Vagina (tissue), 2 donors: ENCODE results near the gene CITED4. TPM values are rescaled to one million over a fixed set of nuclear protein-coding genes. Genes with fewer than 3 reads are reported as not detected.

Experiments used
- DNase-seq, 2 donors: peaks; one replicate each; pipeline ENCODE4 v3.0.0-alpha.2; 2017; ENCODE audit errors: extremely low spot score in 2 of 2
- H3K27ac ChIP-seq: fragments of 200-600 bp; sonication (generic); one replicate; pipeline ENCODE4 v1.5.1; 2019
- H3K27me3 ChIP-seq: fragments of 200-600 bp; sonication (generic); one replicate; pipeline ENCODE4 v1.5.1; 2019
- H3K36me3 ChIP-seq, 2 donors: fragments of 200-600 bp; sonication (generic); one replicate each; pipeline ENCODE4 v1.5.1; 2017 to 2019
- H3K4me1 ChIP-seq: fragments of 200-600 bp; sonication (generic); one replicate; pipeline ENCODE4 v1.5.1; 2019
- H3K4me3 ChIP-seq, 2 donors: fragments of 200-600 bp; sonication (generic); 1 replicate in 1 of 2; 2 replicates in 1 of 2; pipeline ENCODE4 v1.5.1; 2016 to 2019
- H3K9me3 ChIP-seq: fragments of 200-600 bp; sonication (generic); one replicate; pipeline ENCODE4 v1.5.1; 2019
- CTCF ChIP-seq, 3 experiments: fragments of 450-650 bp in 2 of 3; fragments of 200-600 bp in 1 of 3; sonication (generic) in 1 of 3; IDR thresholded peaks; one replicate each; pipeline ENCODE4 v1.5.1; 2017 to 2019; ENCODE audit warnings: antibody characterized with exemption in 3 of 3, mild to moderate bottlenecking in 2 of 3, moderate library complexity in 2 of 3
- POLR2A ChIP-seq, 2 donors: fragments of 450-650 bp; IDR thresholded peaks; one replicate each; pipeline ENCODE4 v1.6.1; 2017; ENCODE audit warnings: antibody characterized with exemption in 2 of 2, mild to moderate bottlenecking in 2 of 2, moderate library complexity in 2 of 2
- POLR2AphosphoS5 ChIP-seq, 2 donors: sonication (generic); formaldehyde crosslinking; IDR thresholded peaks; one replicate each; pipeline ENCODE4 v1.9.0; 2017; ENCODE audit warnings: antibody characterized with exemption in 2 of 2, mild to moderate bottlenecking in 2 of 2, low read depth in 1 of 2; ENCODE audit not compliant: insufficient read depth in 1 of 2
- intact Hi-C: fragments of 100-400 bp; cut with DNase I; formaldehyde crosslinking; loops from one replicate; pipeline ENCODE4 v1.15.1; 2023
- total RNA-seq: library from RNA; depleted of rRNA; stranded (reverse); fragments of >200 nt; gene quantifications from one replicate; pipeline ENCODE4 v1.2.3, GENCODE V29; 2016

CITED4 gene
- total RNA-seq, 1 donor from 2014 or later, result 16.5 TPM

GRCh38 chr1:40829631-40830245 is 32.4 kb downstream of the CITED4 start:
- TF ChIP-seq POLR2A (IDR thresholded peaks at IDR 0.05) (no peak), POLR2AphosphoS5 (IDR thresholded peaks at IDR 0.05; ENCODE audit: insufficient read depth in 1 of 2, low read depth in 1 of 2) (no peak), CTCF (IDR thresholded peaks at IDR 0.05) (no peak)
- no peak overlapping the region for H3K27ac ChIP-seq
- intact Hi-C loops, result no loop called here
- no peak for DNase-seq
- no peaks in the 10 kb centered on the region for H3K36me3 ChIP-seq
- no peaks in the 10 kb centered on the region for H3K4me1 ChIP-seq
- H3K4me3 ChIP-seq, result no peak overlapping the region
- H3K27me3 ChIP-seq, result no peaks in the 10 kb centered on the region
- no peaks in the 10 kb centered on the region for H3K9me3 ChIP-seq

- no peak for TF ChIP-seq CTCF (IDR thresholded peaks at IDR 0.05)
- TF ChIP-seq POLR2AphosphoS5 (IDR thresholded peaks at IDR 0.05; ENCODE audit: insufficient read depth in 1 of 2, low read depth in 1 of 2), result no peak
- TF ChIP-seq POLR2A (IDR thresholded peaks at IDR 0.05), result no peak
- intact Hi-C loops, result no loop called here
- no peak overlapping the region for H3K4me3 ChIP-seq
- DNase-seq, result no peak
- no peak overlapping the region for H3K27ac ChIP-seq
- no peaks in the 10 kb centered on the region for H3K36me3 ChIP-seq
- no peaks in the 10 kb centered on the region for H3K4me1 ChIP-seq
- no peaks in the 10 kb centered on the region for H3K9me3 ChIP-seq
- no peaks in the 10 kb centered on the region for H3K27me3 ChIP-seq
These were observed 36.2 kb downstream of the CITED4 start for GRCh38 chr1:40825996-40826395.

- Histone ChIP-seq H3K27ac (no peak overlapping the region), H3K27me3 (no peaks in the 10 kb centered on the region), H3K9me3 (no peaks in the 10 kb centered on the region), H3K36me3 (no peaks in the 10 kb centered on the region), H3K4me1 (no peaks in the 10 kb centered on the region), H3K4me3 (no peak overlapping the region)
- intact Hi-C loops, result no loop called here
- DNase-seq, result no peak
- TF ChIP-seq CTCF (IDR thresholded peaks at IDR 0.05) (no peak), POLR2AphosphoS5 (IDR thresholded peaks at IDR 0.05; ENCODE audit: insufficient read depth in 1 of 2, low read depth in 1 of 2) (no peak)
These were observed 36.8 kb downstream of the CITED4 start for GRCh38 chr1:40825435-40825788.

- no peak overlapping the region for H3K27ac ChIP-seq
- H3K9me3 ChIP-seq, result no peaks in the 10 kb centered on the region
- no peaks in the 10 kb centered on the region for H3K36me3 ChIP-seq
- no peak overlapping the region for H3K4me3 ChIP-seq
- H3K27me3 ChIP-seq, result no peaks in the 10 kb centered on the region
- intact Hi-C loops, result no loop called here
- no peaks in the 10 kb centered on the region for H3K4me1 ChIP-seq
- TF ChIP-seq POLR2A (IDR thresholded peaks at IDR 0.05) (no peak), POLR2AphosphoS5 (IDR thresholded peaks at IDR 0.05; ENCODE audit: insufficient read depth in 1 of 2, low read depth in 1 of 2) (no peak)
- DNase-seq, result no peak
These were observed 37.4 kb downstream of the CITED4 start for GRCh38 chr1:40824591-40825434.

GRCh38 chr1:40823983-40824382 is 38.2 kb downstream of the CITED4 start:
- no peak for DNase-seq
- intact Hi-C loops, result no loop called here
- Histone ChIP-seq H3K4me3 (no peak overlapping the region), H3K27me3 (no peaks in the 10 kb centered on the region), H3K36me3 (no peaks in the 10 kb centered on the region), H3K9me3 (no peaks in the 10 kb centered on the region), H3K27ac (no peak overlapping the region), H3K4me1 (no peaks in the 10 kb centered on the region)
- TF ChIP-seq POLR2A (IDR thresholded peaks at IDR 0.05) (no peak), POLR2AphosphoS5 (IDR thresholded peaks at IDR 0.05; ENCODE audit: insufficient read depth in 1 of 2, low read depth in 1 of 2) (no peak), CTCF (IDR thresholded peaks at IDR 0.05) (no peak)
